Testis (tissue), 2 donors: Measurements from ENCODE around the gene ASB5.

Source experiments
- CTCF ChIP-seq, 3 experiments: fragments of 450-650 bp in 2 of 3; fragments of 200-600 bp in 1 of 3; sonication (generic) in 1 of 3; IDR thresholded peaks; one replicate each; pipeline ENCODE4 v1.5.1; 2016 to 2019; ENCODE audit warnings: antibody characterized with exemption in 3 of 3, mild to moderate bottlenecking in 2 of 3, moderate library complexity in 1 of 3
- POLR2A ChIP-seq: fragments of 450-650 bp; IDR thresholded peaks from one replicate; pipeline ENCODE4 v1.6.1; 2017; ENCODE audit warnings: antibody characterized with exemption, mild to moderate bottlenecking, moderate library complexity

GRCh38 chr4:176210101-176210500 is 58.9 kb downstream of the ASB5 start:
- TF ChIP-seq CTCF (IDR thresholded peaks at IDR 0.05) (no peak), POLR2A (no peak)
